HCT116 (cell line): ENCODE results near the gene ARHGAP12. TPM values are rescaled to one million over a fixed set of nuclear protein-coding genes. Genes with fewer than 3 reads are reported as not detected.

Experiments used
- ATAC-seq: fragments of 200-7000 bp; cut with Tn5 transposase; 2 replicates; pipeline ENCODE4 v1.9.1; 2020; ENCODE audit warnings: mild to moderate bottlenecking, moderate library complexity
- BruUV-seq: library from RNA; stranded (reverse); fragments of 400-500 nt; replicated peaks from 2 replicates; lab custom pipeline; 2021; lab: Mats Ljungman, UMichigan
- CTCF ChIA-PET: fragments of 300-600 bp; sonication (Branson Sonifier 250); formaldehyde crosslinking; loops from one replicate; lab custom pipeline; 2021; ENCODE audit warnings: antibody characterized with exemption; lab: Charles Lee
- POLR2A ChIA-PET: fragments of 300-600, 350-600 bp; sonication (Branson Sonifier 250); formaldehyde crosslinking; loops from one replicate; lab custom pipeline; 2021; ENCODE audit warnings: antibody characterized with exemption; lab: Charles Lee
- RAD21 ChIA-PET, 2 experiments: fragments of 300-600 bp; sonication (Branson Sonifier 250); formaldehyde crosslinking; loops; one replicate each; lab custom pipeline; 2023; ENCODE audit warnings: low total read pairs in 2 of 2; ENCODE audit not compliant: uncharacterized antibody in 2 of 2, unreplicated experiment in 2 of 2, low non-redundant PET in 1 of 2; lab: Charles Lee
- DNase-seq: peaks from one replicate; pipeline ENCODE4 v3.0.0-alpha.2; 2010; ENCODE audit warnings: low read depth, low spot score
- H2AFZ ChIP-seq: fragments of 200-600 bp; shearing (Covaris generic), sonication (generic); 2 replicates; pipeline ENCODE4 v1.6.1; 2017; ENCODE audit warnings: low read depth, mixed run types, mixed read lengths, antibody characterized with exemption, low read length; ENCODE audit not compliant: poor library complexity, severe bottlenecking
- H3K27ac ChIP-seq: 2 replicates; pipeline ENCODE4 v1.5.1; 2012; ENCODE audit warnings: low read depth, low read length
- H3K27me3 ChIP-seq: fragments of 200-600 bp; sonication (generic); 2 replicates; pipeline ENCODE4 v1.6.1; 2016; ENCODE audit warnings: mixed run types, low read length, mixed read lengths; ENCODE audit not compliant: insufficient read depth
- H3K36me3 ChIP-seq, 2 experiments: fragments of 200-500 bp in 1 of 2; fragments of 200-600 bp in 1 of 2; sonication (Bioruptor generic) in 1 of 2; sonication (generic) in 1 of 2; 2 replicates each; pipeline versions ENCODE4 v1.5.1 to v1.6.1; 2014 to 2016; ENCODE audit warnings: low read length in 2 of 2, inconsistent platforms in 1 of 2, mixed read lengths in 1 of 2, mixed run types in 1 of 2; ENCODE audit not compliant: insufficient read depth in 2 of 2, control insufficient read depth in 1 of 2
- H3K4me1 ChIP-seq, 2 experiments: fragments of 200-600 bp in 1 of 2; sonication (generic) in 1 of 2; 2 replicates each; pipeline versions ENCODE4 v1.5.1 to v1.6.1; 2012 to 2017; ENCODE audit warnings: low read length in 2 of 2, inconsistent platforms in 1 of 2, mild to moderate bottlenecking in 1 of 2, mixed read lengths in 1 of 2, mixed run types in 1 of 2, moderate library complexity in 1 of 2; ENCODE audit not compliant: insufficient read depth in 2 of 2, control insufficient read depth in 1 of 2
- H3K4me2 ChIP-seq: fragments of 200-600 bp; sonication (generic); 2 replicates; pipeline ENCODE4 v1.6.1; 2017; ENCODE audit warnings: mixed run types, low read length, mixed read lengths
- H3K4me3 ChIP-seq, 2 experiments: fragments of 200-600 bp in 1 of 2; sonication (generic) in 1 of 2; replicated peaks in 1 of 2; 2 replicates each; pipeline ENCODE4 v1.5.1; 2011 to 2016; ENCODE audit warnings: low read length in 2 of 2, control low read depth in 1 of 2, low read depth in 1 of 2, mild to moderate bottlenecking in 1 of 2, mixed read lengths in 1 of 2, mixed run types in 1 of 2
- H3K79me2 ChIP-seq: fragments of 200-600 bp; sonication (generic); 2 replicates; pipeline ENCODE4 v1.6.1; 2017; ENCODE audit warnings: mild to moderate bottlenecking, mixed run types, low read length, moderate library complexity, mixed read lengths; ENCODE audit not compliant: insufficient read depth
- H3K9ac ChIP-seq: fragments of 200-600 bp; sonication (generic); 2 replicates; pipeline ENCODE4 v1.6.1; 2016; ENCODE audit warnings: low read length, mixed read lengths
- H3K9me2 ChIP-seq: fragments of 200-600 bp; sonication (generic), shearing (Covaris generic); 2 replicates; pipeline ENCODE4 v1.6.1; 2017; ENCODE audit warnings: mixed run types, mild to moderate bottlenecking, moderate library complexity; ENCODE audit not compliant: insufficient read depth
- H3K9me3 ChIP-seq, 2 experiments: fragments of 200-500 bp in 1 of 2; fragments of 200-600 bp in 1 of 2; sonication (Bioruptor generic) in 1 of 2; sonication (generic) in 1 of 2; 2 replicates each; pipeline ENCODE4 v1.6.1; 2014 to 2017; ENCODE audit warnings: low read length in 2 of 2, mixed read lengths in 2 of 2, inconsistent platforms in 1 of 2, low read depth in 1 of 2, mild to moderate bottlenecking in 1 of 2, mixed run types in 1 of 2, moderate library complexity in 1 of 2; ENCODE audit not compliant: control insufficient read depth in 1 of 2, insufficient read depth in 1 of 2
- H4K20me1 ChIP-seq: fragments of 200-600 bp; sonication (generic), shearing (Covaris generic); 2 replicates; pipeline ENCODE4 v1.6.1; 2017; ENCODE audit warnings: mixed run types, mild to moderate bottlenecking, moderate library complexity; ENCODE audit not compliant: insufficient read depth
- CTCF ChIP-seq, 3 experiments: fragments of 200-600 bp in 1 of 3; sonication (generic) in 1 of 3; IDR thresholded peaks in 2 of 3; conservative IDR thresholded peaks in 1 of 3; 2 replicates each; pipeline ENCODE4 v1.5.1; 2012 to 2017; ENCODE audit warnings: low read depth in 2 of 3, low read length in 2 of 3, antibody characterized with exemption in 1 of 3, borderline replicate concordance in 1 of 3, control low read depth in 1 of 3, mild to moderate bottlenecking in 1 of 3, mixed read lengths in 1 of 3, mixed run types in 1 of 3, moderate library complexity in 1 of 3; ENCODE audit not compliant: insufficient read depth in 1 of 3
- EGR1 ChIP-seq: IDR thresholded peaks from 2 replicates; pipeline ENCODE4 v1.6.1; 2012; ENCODE audit warnings: low read depth
- ELF1 ChIP-seq: IDR thresholded peaks from 2 replicates; pipeline ENCODE4 v1.6.1; 2012; ENCODE audit warnings: low read depth, borderline replicate concordance
- JUND ChIP-seq: IDR thresholded peaks from 2 replicates; pipeline ENCODE4 v1.6.1; 2012
- POLR2AphosphoS5 ChIP-seq: IDR thresholded peaks from 2 replicates; pipeline ENCODE4 v1.6.1; 2011; ENCODE audit warnings: mild to moderate bottlenecking, low read depth, low read length, moderate library complexity
- SP1 ChIP-seq: IDR thresholded peaks from 2 replicates; pipeline ENCODE4 v1.6.1; 2012; ENCODE audit warnings: low read depth
- SRF ChIP-seq: IDR thresholded peaks from 2 replicates; pipeline ENCODE4 v1.6.1; 2012; ENCODE audit warnings: low read depth
- ZNF274 ChIP-seq: fragments of 200-500 bp; sonication (Bioruptor generic); IDR thresholded peaks from 2 replicates; pipeline ENCODE4 v1.6.1; 2014; ENCODE audit warnings: mild to moderate bottlenecking, low read depth, low read length, inconsistent platforms
- intact Hi-C: fragments of 100-400 bp; cut with micrococcal nuclease; formaldehyde crosslinking; loops from 2 replicates; pipeline ENCODE4 v1.10.0; 2022
- total RNA-seq: library from RNA; stranded (reverse); gene quantifications from one replicate; pipeline ENCODE4 v1.2.1, GENCODE V29; 2021; ENCODE audit not compliant: unreplicated experiment
- TF ChIP-seq, protein P1 (sequence below): IDR thresholded peaks from 2 replicates; pipeline ENCODE4 v1.6.1; 2012
- TF ChIP-seq, protein P2 (sequence below): IDR thresholded peaks from 2 replicates; pipeline ENCODE4 v1.6.1; 2012

Gene ARHGAP12
- total RNA-seq, 1 experiment from 2014 or later, result 80.3 TPM

DNA sequence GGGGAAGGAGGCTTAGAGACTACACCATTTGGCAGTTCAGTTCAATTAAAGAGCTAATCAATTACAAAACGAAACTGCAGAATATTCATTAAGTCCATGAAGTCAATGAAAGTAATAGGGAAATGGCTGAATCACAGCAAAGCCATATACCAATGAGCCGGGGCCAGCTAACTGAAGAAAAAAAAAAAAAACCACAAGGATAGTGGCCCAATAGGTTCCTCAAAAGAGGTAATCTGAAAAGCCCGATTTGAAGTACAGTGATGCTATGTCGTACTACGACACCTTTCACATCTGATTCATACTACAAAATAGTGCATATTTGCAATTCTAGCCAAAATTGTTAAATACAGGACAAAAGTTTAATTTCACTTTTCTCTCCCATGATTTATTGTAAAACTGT, 2.5 kb downstream of the ARHGAP12 start:
- TF ChIP-seq EGR1 (no peak), CTCF (IDR thresholded peaks at IDR 0.05 in 2 of 3, conservative IDR thresholded peaks at IDR 0.05 in 1 of 3; ENCODE audit: borderline replicate concordance in 1 of 3, insufficient read depth in 1 of 3, low read depth in 2 of 3, low read length in 2 of 3) (no peak), ELF1 (no peak), SP1 (no peak), JUND (no peak), SRF (no peak)
- TF ChIP-seq, protein P1, sequence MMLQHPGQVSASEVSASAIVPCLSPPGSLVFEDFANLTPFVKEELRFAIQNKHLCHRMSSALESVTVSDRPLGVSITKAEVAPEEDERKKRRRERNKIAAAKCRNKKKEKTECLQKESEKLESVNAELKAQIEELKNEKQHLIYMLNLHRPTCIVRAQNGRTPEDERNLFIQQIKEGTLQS, result no peak
- peak overlapping the region; percentile 73 to 81 for H3K4me3 ChIP-seq
- peak overlapping the region; percentile 98; the same call in 1 of the 2 replicates for H3K27ac ChIP-seq
- no peak overlapping the region for H2AFZ ChIP-seq
- no TSS peak for BruUV-seq
- ATAC-seq, result no peak
- no peaks in the 10 kb centered on the region for H3K9me2 ChIP-seq
- H3K27me3 ChIP-seq, result no peaks in the 10 kb centered on the region
- H3K4me1 ChIP-seq, result peaks cover 52 to 80% of the 10 kb centered on the region in 2 experiments
- H3K79me2 ChIP-seq, result peaks cover 98% of the 10 kb centered on the region
- no peak for DNase-seq
- RAD21 ChIA-PET, result interaction anchor here (0.6 to 1.0 kb wide), 2 partner anchors 13 to 66 kb away, joined by 3 to 4 read pairs; no protein-coding TSS in a partner anchor
- POLR2A ChIA-PET, result interaction anchor here (1.0 kb wide), 1 partner anchor 30 kb away, joined by 3 read pairs; no protein-coding TSS in a partner anchor
- peaks cover 5% of the 10 kb centered on the region; the same call in 1 of the 2 replicates for H4K20me1 ChIP-seq
- H3K9ac ChIP-seq, result peak overlapping the region; percentile 85
- peak overlapping the region; percentile 87 for H3K4me2 ChIP-seq
- H3K36me3 ChIP-seq, result 0 out of 4 replicates have a peak, but pooled peaks cover 0 to 4% of the 10 kb centered on the region in 2 experiments
- H3K9me3 ChIP-seq, result no peaks in the 10 kb centered on the region
- CTCF ChIA-PET, result no interaction called here
- intact Hi-C loops, result loop anchor here (5.0 kb wide), 2 partner anchors 44 to 64 kb away; no protein-coding TSS in a partner anchor

DNA sequence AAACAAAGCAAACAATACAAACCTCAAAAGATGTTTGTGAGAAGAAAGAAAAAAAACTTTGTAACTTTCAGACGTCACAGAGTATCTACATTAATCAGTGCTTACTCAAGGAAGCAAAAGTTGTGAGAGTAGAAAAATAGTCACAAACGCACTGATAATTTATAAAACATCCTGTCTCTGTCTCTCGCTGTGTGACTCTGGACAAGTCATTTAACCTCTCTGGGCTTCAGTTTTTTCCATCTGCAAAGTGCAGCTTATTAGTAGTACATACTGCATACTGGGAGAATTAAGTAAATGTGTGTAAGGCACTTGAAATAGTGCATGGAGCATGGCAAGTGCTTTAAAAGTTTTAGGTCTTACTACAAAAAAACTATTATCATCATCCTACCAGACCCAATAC, 3.8 kb downstream of the ARHGAP12 start:
- intact Hi-C loops, result loop anchor here (5.0 kb wide), 2 partner anchors 43 to 63 kb away; no protein-coding TSS in a partner anchor
- no peak overlapping the region for H2AFZ ChIP-seq
- H3K9me3 ChIP-seq, result no peaks in the 10 kb centered on the region
- no peaks in the 10 kb centered on the region for H3K27me3 ChIP-seq
- no peaks in the 10 kb centered on the region for H3K9me2 ChIP-seq
- ATAC-seq (no peak), DNase-seq (no peak)
- peaks cover 52 to 74% of the 10 kb centered on the region in 2 experiments for H3K4me1 ChIP-seq
- BruUV-seq, result no TSS peak
- POLR2A ChIA-PET, result no interaction called here
- peaks cover 5% of the 10 kb centered on the region; the same call in 1 of the 2 replicates for H4K20me1 ChIP-seq
- CTCF ChIA-PET, result no interaction called here
- H3K4me2 ChIP-seq, result no peak overlapping the region
- H3K79me2 ChIP-seq, result peaks cover 98% of the 10 kb centered on the region
- no peak overlapping the region for H3K27ac ChIP-seq
- TF ChIP-seq ZNF274 (no peak), POLR2AphosphoS5 (no peak), SRF (no peak), CTCF (IDR thresholded peaks at IDR 0.05 in 2 of 3, conservative IDR thresholded peaks at IDR 0.05 in 1 of 3; ENCODE audit: borderline replicate concordance in 1 of 3, insufficient read depth in 1 of 3, low read depth in 2 of 3, low read length in 2 of 3) (no peak)
- TF ChIP-seq, protein P2, sequence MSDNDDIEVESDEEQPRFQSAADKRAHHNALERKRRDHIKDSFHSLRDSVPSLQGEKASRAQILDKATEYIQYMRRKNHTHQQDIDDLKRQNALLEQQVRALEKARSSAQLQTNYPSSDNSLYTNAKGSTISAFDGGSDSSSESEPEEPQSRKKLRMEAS, result no peak
- H3K36me3 ChIP-seq, result 0 out of 4 replicates have a peak, but pooled peaks cover 0 to 4% of the 10 kb centered on the region in 2 experiments
- no peak overlapping the region for H3K9ac ChIP-seq
- RAD21 ChIA-PET, result interaction anchor here in 1 of 2 experiments (0.6 kb wide), 1 partner anchor 22 kb away, joined by 3 read pairs; no protein-coding TSS in a partner anchor
- H3K4me3 ChIP-seq, result no peak overlapping the region
